KMS-11 (cell line): ENCODE data around the gene IGSF22.

Source experiments
- H2AFZ ChIP-seq: fragments of 200-600 bp; sonication (generic); 2 replicates; pipeline ENCODE4 v1.6.1; 2016; ENCODE audit warnings: antibody characterized with exemption, mixed run types, low read depth
- H3K27ac ChIP-seq: fragments of 200-600 bp; sonication (generic); 2 replicates; pipeline ENCODE4 v1.6.1; 2016; ENCODE audit warnings: mild to moderate bottlenecking, mixed run types
- H3K27me3 ChIP-seq: fragments of 200-600 bp; sonication (generic); 2 replicates; pipeline ENCODE4 v1.6.1; 2017; ENCODE audit warnings: mild to moderate bottlenecking, low read depth, mixed run types, moderate library complexity; ENCODE audit not compliant: insufficient read depth
- H3K36me3 ChIP-seq: fragments of 200-600 bp; sonication (generic); 2 replicates; pipeline ENCODE4 v1.6.1; 2017; ENCODE audit warnings: mild to moderate bottlenecking, mixed run types; ENCODE audit not compliant: insufficient read depth
- H3K4me1 ChIP-seq: fragments of 200-600 bp; sonication (generic); 2 replicates; pipeline ENCODE4 v1.6.1; 2016; ENCODE audit warnings: mild to moderate bottlenecking, low read depth, mixed run types; ENCODE audit not compliant: poor library complexity, severe bottlenecking
- H3K4me2 ChIP-seq: fragments of 200-600 bp; sonication (generic); 2 replicates; pipeline ENCODE4 v1.7.0; 2016; ENCODE audit warnings: mild to moderate bottlenecking, mixed run types
- H3K4me3 ChIP-seq: fragments of 200-600 bp; sonication (generic); IDR thresholded peaks from 2 replicates; pipeline ENCODE4 v1.6.1; 2017; ENCODE audit warnings: low read depth, low read length, mixed read lengths; ENCODE audit not compliant: insufficient read depth
- H3K79me2 ChIP-seq: fragments of 200-600 bp; sonication (generic); 2 replicates; pipeline ENCODE4 v1.6.1; 2016; ENCODE audit warnings: low read depth, mixed run types; ENCODE audit not compliant: insufficient read depth
- H3K9ac ChIP-seq: fragments of 200-600 bp; sonication (generic); 2 replicates; pipeline ENCODE4 v1.6.1; 2016; ENCODE audit warnings: mild to moderate bottlenecking, mixed run types
- H4K20me1 ChIP-seq: fragments of 200-600 bp; sonication (generic); 2 replicates; pipeline ENCODE4 v1.6.1; 2016; ENCODE audit warnings: mild to moderate bottlenecking, mixed run types; ENCODE audit not compliant: insufficient read depth
- TF ChIP-seq, protein P1 (sequence below): fragments of 200-600 bp; sonication (generic); conservative IDR thresholded peaks from 2 replicates; pipeline ENCODE4 v1.6.1; 2017; ENCODE audit warnings: low read depth, mild to moderate bottlenecking, antibody characterized with exemption, low read length, moderate library complexity, mixed read lengths

The IGSF22 gene

DNA sequence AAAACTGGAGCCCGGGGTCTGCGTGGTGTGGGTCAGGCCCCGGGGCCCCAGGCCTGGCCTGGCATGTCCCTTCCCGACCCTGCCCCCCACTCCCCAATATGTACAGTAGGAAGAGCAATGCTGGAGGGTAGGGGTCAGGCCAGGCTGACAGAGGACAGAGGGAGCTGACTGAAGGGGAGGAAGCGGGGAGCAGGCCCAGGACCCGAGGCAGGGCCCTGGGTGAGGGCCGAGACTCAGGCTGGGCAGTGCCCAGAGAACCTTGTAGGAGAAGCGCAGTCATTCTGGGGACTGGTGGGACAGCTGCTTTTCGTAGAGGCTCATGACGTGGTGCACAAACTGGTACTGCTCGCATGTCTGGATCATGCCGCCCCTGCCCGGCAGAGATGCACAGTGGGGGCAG, 2.7 kb upstream of the IGSF22 start:
- no peaks in the 10 kb centered on the region for H3K27me3 ChIP-seq
- no peak overlapping the region for H3K4me3 ChIP-seq
- no peaks in the 10 kb centered on the region for H4K20me1 ChIP-seq
- no peak overlapping the region for H2AFZ ChIP-seq
- H3K9ac ChIP-seq = no peak overlapping the region
- H3K4me2 ChIP-seq = no peak overlapping the region
- no peaks in the 10 kb centered on the region for H3K36me3 ChIP-seq
- no peaks in the 10 kb centered on the region for H3K79me2 ChIP-seq
- TF ChIP-seq, protein P1, sequence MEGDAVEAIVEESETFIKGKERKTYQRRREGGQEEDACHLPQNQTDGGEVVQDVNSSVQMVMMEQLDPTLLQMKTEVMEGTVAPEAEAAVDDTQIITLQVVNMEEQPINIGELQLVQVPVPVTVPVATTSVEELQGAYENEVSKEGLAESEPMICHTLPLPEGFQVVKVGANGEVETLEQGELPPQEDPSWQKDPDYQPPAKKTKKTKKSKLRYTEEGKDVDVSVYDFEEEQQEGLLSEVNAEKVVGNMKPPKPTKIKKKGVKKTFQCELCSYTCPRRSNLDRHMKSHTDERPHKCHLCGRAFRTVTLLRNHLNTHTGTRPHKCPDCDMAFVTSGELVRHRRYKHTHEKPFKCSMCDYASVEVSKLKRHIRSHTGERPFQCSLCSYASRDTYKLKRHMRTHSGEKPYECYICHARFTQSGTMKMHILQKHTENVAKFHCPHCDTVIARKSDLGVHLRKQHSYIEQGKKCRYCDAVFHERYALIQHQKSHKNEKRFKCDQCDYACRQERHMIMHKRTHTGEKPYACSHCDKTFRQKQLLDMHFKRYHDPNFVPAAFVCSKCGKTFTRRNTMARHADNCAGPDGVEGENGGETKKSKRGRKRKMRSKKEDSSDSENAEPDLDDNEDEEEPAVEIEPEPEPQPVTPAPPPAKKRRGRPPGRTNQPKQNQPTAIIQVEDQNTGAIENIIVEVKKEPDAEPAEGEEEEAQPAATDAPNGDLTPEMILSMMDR = no peak
- H3K27ac ChIP-seq = no peak overlapping the region
- H3K4me1 ChIP-seq = no peaks in the 10 kb centered on the region

DNA sequence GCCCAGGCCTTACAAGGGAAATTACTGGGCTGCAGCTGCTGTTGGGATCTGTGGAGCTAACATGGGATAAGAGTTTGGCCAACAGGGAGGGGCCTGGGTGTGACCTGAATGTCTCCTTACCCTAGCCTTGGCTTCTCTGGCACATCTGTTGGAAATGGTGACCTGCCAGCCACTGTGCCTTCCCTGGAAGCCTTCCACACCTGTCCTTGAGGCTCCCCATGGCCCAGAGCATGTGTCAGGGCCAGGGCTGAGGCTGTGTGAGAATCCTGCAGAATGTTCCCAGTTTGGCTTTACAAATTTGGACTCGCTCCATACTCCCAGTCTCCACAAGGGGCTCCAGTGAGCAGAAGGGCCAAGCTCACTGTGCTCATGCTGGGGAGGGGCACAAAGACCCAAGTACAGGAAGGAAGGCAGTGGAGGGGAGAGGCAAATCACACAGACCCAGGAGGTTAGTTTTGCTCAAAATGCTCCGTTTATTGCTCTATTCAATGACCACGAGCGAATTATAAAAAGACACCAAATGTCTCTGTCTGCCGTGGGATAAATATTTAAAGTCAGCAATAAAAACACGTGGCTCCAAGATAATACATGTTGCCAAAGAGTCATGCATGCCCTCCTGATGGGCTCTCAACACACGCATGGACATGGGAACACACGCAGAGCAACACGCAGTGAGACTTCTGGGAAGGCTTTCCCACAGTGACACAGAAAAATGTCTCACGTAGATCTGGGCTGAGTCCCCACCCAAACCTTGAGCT, 1.7 kb upstream of the IGSF22 start:
- Histone ChIP-seq H3K9ac (no peak overlapping the region), H3K4me1 (peaks cover 1% of the 10 kb centered on the region), H3K27ac (no peak overlapping the region), H2AFZ (no peak overlapping the region), H3K27me3 (no peaks in the 10 kb centered on the region), H3K4me3 (no peak overlapping the region), H3K4me2 (no peak overlapping the region), H4K20me1 (no peaks in the 10 kb centered on the region), H3K36me3 (no peaks in the 10 kb centered on the region), H3K79me2 (no peaks in the 10 kb centered on the region)
- TF ChIP-seq, protein P1 = peak; percentile 78

DNA sequence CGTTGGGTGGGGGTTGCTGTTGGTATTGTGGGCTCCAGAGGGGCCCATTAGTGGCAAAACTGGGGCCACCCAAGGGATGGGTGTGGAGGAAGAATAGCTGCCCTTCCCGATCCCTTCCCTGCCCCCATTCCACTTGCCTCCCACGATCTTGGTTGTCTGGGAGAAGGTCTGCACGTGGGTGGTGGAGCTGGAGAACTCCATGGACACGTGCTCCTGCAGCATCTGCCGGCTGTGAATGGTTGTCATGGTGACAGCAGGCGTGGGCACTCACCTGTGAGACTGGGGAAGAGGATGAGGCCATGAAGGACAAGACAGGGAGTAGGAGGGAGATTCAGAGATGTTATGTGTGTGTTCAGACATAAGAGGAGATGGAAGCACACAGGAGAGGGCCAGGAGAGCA, 2.0 kb downstream of the IGSF22 start:
- Histone ChIP-seq H3K27ac (no peak overlapping the region), H3K4me1 (peaks cover 7% of the 10 kb centered on the region)

DNA sequence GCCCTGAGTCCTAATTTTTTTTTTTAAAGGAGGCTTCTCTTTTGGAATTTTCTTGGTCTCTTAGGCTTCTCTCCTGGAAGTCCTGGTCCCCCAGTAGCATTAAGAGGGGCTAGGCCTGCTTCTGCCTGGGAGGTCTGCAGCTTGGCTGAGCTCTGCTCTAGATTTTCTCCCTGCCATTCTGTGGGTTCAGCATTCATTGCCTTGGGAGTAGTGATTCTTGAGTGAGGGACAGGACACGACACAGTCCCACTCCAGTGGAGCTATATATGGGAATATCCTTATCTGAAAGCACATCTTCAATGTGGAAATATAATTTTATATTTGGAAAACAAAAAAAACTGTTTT, 3.7 kb downstream of the IGSF22 start:
- H3K4me1 ChIP-seq = peaks cover 7% of the 10 kb centered on the region
- H2AFZ ChIP-seq = peak overlapping the region; percentile 95
- H3K36me3 ChIP-seq = no peaks in the 10 kb centered on the region
- TF ChIP-seq, protein P1 = peak; percentile 66
- no peak overlapping the region for H3K4me3 ChIP-seq
- H3K79me2 ChIP-seq = no peaks in the 10 kb centered on the region
- no peaks in the 10 kb centered on the region for H3K27me3 ChIP-seq
- no peaks in the 10 kb centered on the region for H4K20me1 ChIP-seq
- no peak overlapping the region for H3K9ac ChIP-seq
- H3K27ac ChIP-seq = no peak overlapping the region
- H3K4me2 ChIP-seq = peak overlapping the region; percentile 77

More for the DNA sequence above, 2.0 kb downstream of the IGSF22 start:
- Histone ChIP-seq H4K20me1 (no peaks in the 10 kb centered on the region), H3K27me3 (no peaks in the 10 kb centered on the region), H3K79me2 (no peaks in the 10 kb centered on the region), H3K4me2 (no peak overlapping the region), H3K9ac (no peak overlapping the region), H3K36me3 (no peaks in the 10 kb centered on the region), H2AFZ (no peak overlapping the region), H3K4me3 (no peak overlapping the region)
- TF ChIP-seq, protein P1 = no peak
